ENCODE data around the gene DMXL1.
"Not testable (repeated sequence)": the region's sequence is repeated elsewhere in the genome, so short reads cannot be mapped to it uniquely, and the experiment has no call there.

Gene DMXL1

GRCh38 chr5:119122474-119122873 is 51.6 kb downstream of the DMXL1 start:
- DNase-seq (ENCODE audit: low spot score): not testable (repeated sequence)

- no peak for DNase-seq (ENCODE audit: low spot score)
Observed at GRCh38 chr5:119123280-119123679, 52.4 kb downstream of the DMXL1 start.

DNA sequence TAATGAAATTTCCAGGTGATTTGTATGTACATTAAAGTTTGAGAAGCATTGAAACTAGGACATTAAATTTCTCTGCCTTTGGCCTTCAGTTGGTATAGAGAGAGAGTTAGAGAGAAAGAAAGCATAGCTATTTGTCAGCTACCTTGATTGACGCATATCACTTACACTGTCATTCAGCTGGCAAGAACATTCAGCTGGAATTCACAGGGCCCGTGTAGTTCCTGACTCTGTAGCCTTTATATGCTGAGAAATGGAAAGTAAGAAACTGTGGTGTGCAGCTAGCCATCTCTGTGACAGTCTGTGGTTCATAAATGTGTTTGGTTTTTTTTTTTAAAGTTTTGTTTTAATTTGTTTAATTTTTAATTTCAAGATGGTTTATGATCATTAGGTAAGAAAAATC is 58.9 kb downstream of the DMXL1 start:
- no peak for DNase-seq (ENCODE audit: low spot score)

- DNase-seq (ENCODE audit: low spot score): no peak
Observed at GRCh38 chr5:119131530-119132304, 60.8 kb downstream of the DMXL1 start.

DNA sequence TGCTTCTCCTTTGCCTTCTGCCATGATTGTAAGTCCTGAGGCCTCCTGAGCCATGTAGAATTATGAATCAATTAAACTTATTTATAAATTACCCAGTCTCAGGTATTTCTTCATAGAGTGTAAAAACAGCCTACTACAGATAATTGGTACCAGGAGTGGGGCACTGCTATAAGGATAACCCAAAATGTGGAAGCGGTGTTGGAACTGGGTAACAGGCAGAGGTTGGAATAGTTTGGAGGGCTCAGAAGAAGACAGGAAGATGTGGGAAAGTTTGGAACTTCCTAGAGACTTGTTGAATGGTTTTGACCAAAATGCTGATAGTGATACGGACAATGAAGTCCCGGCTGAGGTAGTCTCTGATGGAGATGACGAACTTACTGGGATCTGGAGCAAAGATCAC is 64.9 kb downstream of the DMXL1 start:
- not testable (repeated sequence) for DNase-seq (ENCODE audit: low spot score)

- DNase-seq (ENCODE audit: low spot score): no peak
Observed at GRCh38 chr5:119136666-119137318, 65.9 kb downstream of the DMXL1 start.

DNA sequence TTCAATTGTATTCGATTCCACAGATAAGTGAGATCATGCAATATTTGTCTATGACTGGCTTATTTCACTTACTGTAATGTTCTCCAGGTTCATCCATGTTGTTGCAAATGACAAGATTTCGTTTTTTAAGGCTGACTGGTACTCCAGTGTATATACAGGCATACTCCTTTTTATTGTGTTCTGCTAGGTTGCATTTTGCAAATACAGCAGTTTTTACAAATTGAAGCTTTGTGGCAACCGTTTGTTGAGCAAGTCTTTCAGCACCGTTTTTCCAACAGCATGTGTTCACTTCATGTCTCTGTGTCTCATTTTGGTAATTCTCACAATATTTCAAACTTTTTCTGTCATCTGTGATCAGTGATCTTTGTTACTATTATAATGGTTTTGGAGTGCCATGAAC is 82.7 kb downstream of the DMXL1 start:
- no peak for DNase-seq (ENCODE audit: low spot score)

DNA sequence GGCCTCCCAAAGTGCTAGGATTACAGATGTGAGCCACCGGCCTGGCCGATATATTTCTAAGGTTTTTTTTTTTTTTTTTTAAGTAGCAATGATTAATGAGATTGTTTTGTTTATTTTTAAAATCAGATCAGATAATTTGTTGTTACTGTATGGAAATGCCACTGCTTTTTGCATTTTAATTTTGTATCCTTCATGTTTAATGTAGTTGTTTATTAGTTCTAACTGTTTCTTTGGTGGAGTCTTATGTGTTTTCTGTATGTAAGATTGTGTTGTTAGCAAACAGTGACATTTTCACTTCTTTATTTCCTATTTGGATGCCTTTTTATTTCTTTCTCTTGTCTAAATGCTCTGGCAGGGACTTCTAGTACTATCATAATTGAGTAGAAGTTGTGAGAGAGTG is 87.3 kb downstream of the DMXL1 start:
- no peak for DNase-seq (ENCODE audit: low spot score)

DNA sequence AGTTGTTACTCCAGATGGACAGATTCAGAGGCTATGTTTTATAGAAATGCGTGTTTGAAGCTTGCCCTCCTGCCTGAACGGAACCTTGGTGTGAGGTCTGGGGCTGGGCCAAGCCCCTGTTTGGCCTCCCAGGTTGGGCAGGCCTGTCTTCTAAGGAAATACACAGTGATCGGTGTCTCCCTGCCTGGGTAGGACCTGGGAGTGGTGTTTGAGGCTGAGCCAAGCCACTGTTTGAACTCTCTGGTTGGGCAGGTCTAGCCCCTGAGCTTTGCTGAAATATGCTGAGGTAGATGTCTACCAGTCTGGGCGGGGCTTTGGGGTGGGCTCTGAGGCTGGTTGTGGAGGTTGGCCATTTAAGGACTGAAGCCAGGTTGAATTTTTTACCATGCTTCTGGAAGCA is 90.5 kb downstream of the DMXL1 start:
- DNase-seq (ENCODE audit: low spot score): no peak

- no peak for DNase-seq (ENCODE audit: low spot score)
Observed at GRCh38 chr5:119166026-119166425, 95.1 kb downstream of the DMXL1 start.

DNA sequence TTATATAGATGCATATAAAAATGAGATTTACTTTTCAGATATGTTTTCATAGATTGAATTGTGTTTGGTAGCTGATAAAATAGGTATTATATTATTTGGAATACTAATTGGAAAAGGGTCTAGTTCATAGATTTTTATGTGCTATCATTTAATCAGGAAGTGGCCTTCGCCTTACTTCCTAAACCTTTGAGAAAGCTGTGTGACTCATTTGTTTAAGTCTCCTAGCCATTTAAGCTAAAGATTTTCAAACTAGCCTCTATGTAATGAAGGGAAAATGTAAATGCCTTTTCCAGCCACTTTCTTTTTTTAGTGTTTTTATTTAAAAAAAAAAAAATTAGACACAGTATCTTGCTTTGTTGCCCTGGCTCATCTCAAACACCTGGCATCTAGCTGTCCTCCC is 97.5 kb downstream of the DMXL1 start:
- no peak for DNase-seq (ENCODE audit: low spot score)

- DNase-seq (ENCODE audit: low spot score): no peak
Observed at GRCh38 chr5:119171686-119172085, 100.8 kb downstream of the DMXL1 start.

DNA sequence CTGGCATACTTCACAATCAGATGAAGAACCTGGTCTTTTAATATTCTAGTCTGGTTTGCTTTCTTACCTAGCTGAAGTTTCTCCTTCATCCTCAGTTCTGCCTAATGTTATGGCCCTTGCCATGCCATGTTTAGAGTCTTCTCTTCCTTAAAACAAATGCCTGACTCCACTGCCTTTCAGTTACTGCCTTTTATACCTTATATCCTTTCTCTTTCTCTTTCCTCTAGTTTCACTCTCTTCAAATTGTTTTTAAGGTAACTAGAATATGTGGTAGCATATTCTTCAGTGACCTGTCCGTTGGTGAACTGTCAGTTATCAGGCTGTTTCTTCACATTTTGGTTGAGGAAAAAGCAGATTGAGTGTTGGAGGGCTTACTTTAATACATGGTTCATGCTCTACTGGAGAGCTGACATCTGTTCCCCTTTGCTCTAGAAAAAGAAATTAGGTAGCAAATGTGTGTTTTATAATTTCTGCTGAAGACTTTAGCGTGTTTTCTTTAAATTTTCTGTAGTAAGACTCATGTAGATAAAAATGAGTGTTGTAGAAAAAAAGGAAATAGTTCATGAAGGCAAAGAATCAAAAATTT is 103.8 kb downstream of the DMXL1 start:
- no peak for DNase-seq (ENCODE audit: low spot score)

GRCh38 chr5:119176785-119177184 is 105.9 kb downstream of the DMXL1 start:
- no peak for DNase-seq (ENCODE audit: low spot score)

DNA sequence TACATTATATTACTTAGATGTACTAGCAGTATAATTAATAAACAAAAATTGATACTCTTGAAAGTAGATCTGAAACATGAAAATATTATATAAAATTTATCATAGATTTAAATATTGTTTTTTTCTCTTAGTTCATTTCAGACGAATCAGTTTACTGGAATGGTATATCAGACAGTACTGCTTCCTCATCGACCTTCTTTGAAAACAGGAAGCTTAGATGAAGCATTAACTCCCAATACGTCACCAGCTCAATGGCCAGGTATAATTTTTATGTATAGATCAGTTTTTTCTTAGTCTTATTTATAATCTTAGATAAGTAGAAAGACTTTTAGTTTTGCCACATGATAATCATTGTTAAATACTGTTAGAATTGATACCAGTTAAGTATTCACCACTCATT is 106.3 kb downstream of the DMXL1 start:
- DNase-seq (ENCODE audit: low spot score): no peak

DNA sequence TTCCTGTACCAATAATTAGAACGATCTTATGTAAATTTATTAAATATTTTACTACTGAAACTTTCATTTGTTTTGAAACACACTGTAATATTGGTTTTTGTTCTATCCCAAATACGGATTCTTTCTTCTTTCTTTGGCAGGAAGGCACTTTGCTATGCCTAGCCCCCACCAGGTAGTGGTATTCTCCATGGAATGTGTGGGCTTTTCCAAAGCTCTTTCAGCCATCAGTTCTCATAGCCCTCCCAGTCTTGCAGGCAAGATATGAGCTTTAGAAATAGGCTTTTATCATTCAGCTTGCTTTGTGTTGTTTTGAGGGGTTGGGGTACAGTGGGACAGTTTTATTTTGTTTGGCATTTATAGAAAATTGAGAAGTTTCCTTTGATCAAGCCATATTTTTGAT is 107.5 kb downstream of the DMXL1 start:
- no peak for DNase-seq (ENCODE audit: low spot score)

DNA sequence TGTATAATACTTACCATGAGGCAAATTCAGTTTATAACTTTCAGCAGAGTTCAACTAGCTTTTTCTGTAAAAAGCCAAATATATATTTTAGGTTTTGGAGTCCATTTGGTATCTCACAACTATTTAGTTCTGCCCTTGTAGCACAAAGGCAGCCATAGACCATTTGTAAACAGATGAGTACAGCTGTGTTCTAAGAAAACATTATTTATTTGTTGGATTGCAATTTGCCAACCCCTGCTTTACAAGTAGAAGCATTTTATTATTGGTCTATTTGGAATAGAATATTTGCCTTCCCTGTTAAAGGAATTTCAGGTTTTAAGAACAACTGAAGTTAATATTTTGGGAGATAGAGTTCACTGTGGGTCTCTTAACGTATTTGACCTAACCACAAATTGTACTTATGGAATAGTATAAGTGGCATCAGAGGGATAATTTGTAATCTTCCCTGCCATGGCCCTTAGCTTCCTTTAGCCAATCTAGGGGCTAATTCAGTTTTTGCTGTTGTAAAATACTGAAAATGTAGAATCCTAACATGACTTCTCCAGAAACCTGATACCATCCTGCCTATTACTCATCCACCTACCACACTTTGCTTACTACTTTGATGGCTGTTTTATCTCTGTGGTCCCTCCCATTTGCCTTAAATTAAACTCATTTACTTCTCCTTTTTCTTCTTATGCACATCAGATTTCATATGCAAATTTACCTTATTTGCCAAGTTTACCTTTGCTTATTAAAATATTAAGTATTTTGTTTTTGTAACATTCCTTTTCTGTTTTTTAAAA is 109.2 kb downstream of the DMXL1 start:
- DNase-seq (ENCODE audit: low spot score): no peak

- not testable (repeated sequence) for DNase-seq (ENCODE audit: low spot score)
Observed at GRCh38 chr5:119185512-119185911, 114.6 kb downstream of the DMXL1 start.

DNA sequence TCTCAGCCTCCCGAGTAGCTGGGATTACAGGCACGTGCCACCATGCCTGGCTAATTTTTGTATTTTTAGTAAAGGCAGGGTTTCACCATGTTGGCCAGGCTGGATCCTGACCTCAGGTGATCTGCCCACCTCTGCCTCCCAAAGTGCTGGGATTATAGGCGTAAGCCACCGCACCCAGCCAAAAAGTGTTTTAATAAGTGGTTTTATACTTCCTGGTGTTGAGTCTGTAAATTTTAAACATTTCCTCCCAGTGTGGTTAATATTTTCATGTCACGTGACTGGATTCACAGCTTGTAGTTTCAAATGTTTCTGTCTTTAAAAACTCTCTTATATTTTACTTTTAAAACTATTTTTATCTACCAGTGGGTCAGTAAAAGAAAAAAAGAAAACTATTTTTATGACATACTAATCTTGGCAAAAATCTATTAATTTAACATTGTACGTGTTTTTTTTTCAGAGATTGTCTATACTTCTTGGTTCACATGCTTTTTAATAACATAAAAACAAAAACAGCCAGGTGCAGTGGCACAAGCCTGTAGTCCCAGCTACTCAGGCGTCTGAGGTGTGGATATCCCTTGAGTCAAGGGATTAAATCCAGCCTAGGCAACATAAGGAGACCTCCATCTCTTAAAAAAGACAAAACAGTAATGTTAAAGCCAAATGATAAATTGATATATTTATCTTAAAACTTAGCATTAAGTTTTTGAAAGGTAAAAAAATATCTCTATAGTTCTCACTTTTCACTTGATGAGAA is 117.1 kb downstream of the DMXL1 start:
- DNase-seq (ENCODE audit: low spot score): no peak

DNA sequence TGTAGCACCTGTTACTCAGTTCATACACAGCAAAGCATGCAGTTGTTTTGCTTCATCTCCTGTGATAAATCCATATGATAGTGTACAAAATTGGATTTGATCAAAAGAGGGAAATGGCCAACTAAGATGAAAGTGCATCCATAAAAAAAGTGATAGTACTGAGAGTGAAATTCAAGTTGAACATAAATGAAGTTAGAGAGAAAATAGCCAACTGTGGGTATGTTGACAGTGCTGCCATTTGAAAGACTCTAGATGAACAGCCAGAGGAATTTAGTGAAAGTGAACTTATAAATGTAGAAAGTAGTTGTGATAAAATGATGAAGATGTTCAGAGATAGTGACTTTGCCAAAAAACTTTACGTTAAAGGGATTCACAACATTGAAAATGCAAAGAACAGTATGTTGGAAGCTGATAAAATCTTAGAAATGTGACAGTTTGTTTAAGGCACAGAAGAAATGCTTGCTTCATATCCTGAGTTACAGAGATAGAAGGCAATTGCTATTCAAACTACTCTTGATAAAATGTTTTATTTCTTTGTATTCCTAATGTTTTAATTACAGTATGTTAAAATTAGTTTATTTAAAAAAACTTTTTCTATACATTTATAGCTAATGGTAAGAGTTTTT is 119.7 kb downstream of the DMXL1 start:
- no peak for DNase-seq (ENCODE audit: low spot score)

- DNase-seq (ENCODE audit: low spot score): no peak
Observed at GRCh38 chr5:119191944-119192343, 121.1 kb downstream of the DMXL1 start.

Data from Ammon's horn (tissue), 1 donor.